Forelimb muscle (tissue), 1 donor: ENCODE measurements around the gene SLC8A2. TPM values are rescaled to one million over a fixed set of nuclear protein-coding genes. Genes with fewer than 3 reads are reported as not detected.
"Not testable (repeated sequence)": the region's sequence is repeated elsewhere in the genome, so short reads cannot be mapped to it uniquely, and the experiment has no call there.

Experiments used
- DNase-seq: peaks from one replicate; pipeline ENCODE4 v3.0.0-alpha.2; 2013; ENCODE audit warnings: low read depth
- polyA plus RNA-seq: library from polyadenylated mRNA; unstranded; fragments of 120-200 nt; gene quantifications from one replicate; pipeline ENCODE4 v1.2.1, GENCODE V29; 2013; ENCODE audit not compliant: insufficient read length

Gene SLC8A2
- polyA plus RNA-seq, 1 donor, result 0.18 TPM

- DNase-seq, result no peak
Observed at GRCh38 chr19:47487551-47488515, 16.1 kb upstream of the SLC8A2 start.

- no peak for DNase-seq
Observed at GRCh38 chr19:47486900-47487299, 15.2 kb upstream of the SLC8A2 start.

- DNase-seq, result not testable (repeated sequence)
Observed at GRCh38 chr19:47486220-47486619, 14.5 kb upstream of the SLC8A2 start.

GRCh38 chr19:47485210-47485609, 13.5 kb upstream of the SLC8A2 start:
- no peak for DNase-seq

- peak; percentile 56 for DNase-seq
Observed at GRCh38 chr19:47483800-47484690, 12.4 kb upstream of the SLC8A2 start, which contains the start of gene KPTN. KPTN (minus strand) TSS chr19:47484219; CDS start chr19:47484160, 59 bp downstream.

- DNase-seq, result no peak
Observed at GRCh38 chr19:47483200-47483599, 11.5 kb upstream of the SLC8A2 start.

GRCh38 chr19:47481460-47482052, 9.9 kb upstream of the SLC8A2 start:
- no peak for DNase-seq

GRCh38 chr19:47480658-47481057, 9.0 kb upstream of the SLC8A2 start:
- no peak for DNase-seq

- no peak for DNase-seq
Observed at GRCh38 chr19:47479701-47480503, 8.2 kb upstream of the SLC8A2 start.

- no peak for DNase-seq
Observed at GRCh38 chr19:47476438-47476972, 4.8 kb upstream of the SLC8A2 start.

GRCh38 chr19:47475465-47475864, 3.8 kb upstream of the SLC8A2 start:
- DNase-seq, result no peak

GRCh38 chr19:47473336-47473735, 1.6 kb upstream of the SLC8A2 start:
- DNase-seq, result no peak

- DNase-seq, result no peak
Observed at GRCh38 chr19:47471381-47471732, 336 bp downstream of the SLC8A2 start.

GRCh38 chr19:47470447-47471195, 1.1 kb downstream of the SLC8A2 start:
- no peak for DNase-seq

GRCh38 chr19:47469719-47470118, 2.0 kb downstream of the SLC8A2 start:
- no peak for DNase-seq

- DNase-seq, result no peak
Observed at GRCh38 chr19:47469363-47469700, 2.4 kb downstream of the SLC8A2 start.

- DNase-seq, result no peak
Observed at GRCh38 chr19:47467914-47468313, 3.8 kb downstream of the SLC8A2 start.

GRCh38 chr19:47465957-47466356, 5.7 kb downstream of the SLC8A2 start:
- no peak for DNase-seq

- DNase-seq, result no peak
Observed at GRCh38 chr19:47464675-47465419, 6.8 kb downstream of the SLC8A2 start.

- no peak for DNase-seq
Observed at GRCh38 chr19:47461876-47462275, 9.8 kb downstream of the SLC8A2 start.
